Spleen (tissue), 11 donors: Measurements from ENCODE around the gene SLC38A3. TPM values are rescaled to one million over a fixed set of nuclear protein-coding genes. Genes with fewer than 3 reads are reported as not detected.

Experiments used
- DNase-seq: peaks from one replicate; pipeline ENCODE4 v3.0.0-alpha.2; 2020
- H3K27ac ChIP-seq, 8 donors: fragments of 200-600 bp; sonication (generic) in 7 of 8; 1 replicate in 4 of 8; 2 replicates in 4 of 8; pipeline versions ENCODE4 v1.5.0 to v1.8.0; 2016 to 2021; ENCODE audit warnings: inconsistent platforms in 4 of 8, mild to moderate bottlenecking in 4 of 8, moderate library complexity in 1 of 8
- H3K27me3 ChIP-seq, 7 donors: fragments of 200-600 bp; sonication (generic) in 6 of 7; replicated peaks in 1 of 7; 1 replicate in 4 of 7; 2 replicates in 3 of 7; pipeline versions ENCODE4 v1.5.0 to v1.8.0; 2016 to 2021; ENCODE audit warnings: inconsistent platforms in 3 of 7, mild to moderate bottlenecking in 1 of 7
- H3K36me3 ChIP-seq, 6 donors: fragments of 200-600 bp; sonication (generic) in 5 of 6; 1 replicate in 4 of 6; 2 replicates in 2 of 6; pipeline versions ENCODE4 v1.5.0 to v1.8.0; 2016 to 2021; ENCODE audit warnings: inconsistent platforms in 2 of 6
- H3K4me1 ChIP-seq, 6 donors: fragments of 200-600 bp; sonication (generic) in 5 of 6; 1 replicate in 3 of 6; 2 replicates in 3 of 6; pipeline versions ENCODE4 v1.5.0 to v1.8.0; 2016 to 2021; ENCODE audit warnings: inconsistent platforms in 3 of 6
- H3K4me3 ChIP-seq, 8 donors: fragments of 200-600 bp; sonication (generic) in 7 of 8; 1 replicate in 4 of 8; 2 replicates in 4 of 8; pipeline versions ENCODE4 v1.5.0 to v1.8.0; 2016 to 2021; ENCODE audit warnings: inconsistent platforms in 4 of 8, mild to moderate bottlenecking in 4 of 8, moderate library complexity in 2 of 8
- H3K9me3 ChIP-seq, 8 donors: fragments of 200-600 bp; sonication (generic) in 7 of 8; 1 replicate in 4 of 8; 2 replicates in 4 of 8; pipeline versions ENCODE4 v1.5.0 to v1.8.0; 2016 to 2021; ENCODE audit warnings: inconsistent platforms in 4 of 8
- POLR2A ChIP-seq, 3 donors: fragments of 450-650 bp; IDR thresholded peaks; one replicate each; pipeline ENCODE4 v1.5.1; 2017; ENCODE audit warnings: antibody characterized with exemption in 3 of 3, mild to moderate bottlenecking in 1 of 3
- POLR2AphosphoS5 ChIP-seq, 3 donors: sonication (generic); formaldehyde crosslinking; IDR thresholded peaks; one replicate each; pipeline ENCODE4 v1.5.1; 2017; ENCODE audit warnings: antibody characterized with exemption in 3 of 3
- WGBS, 5 donors: extraction: QIAGEN DNeasy Blood & Tissue Kit in 3 of 5; methylation state at CpG; one replicate each; pipeline versions ENCODE4 v1.1.5 to v1.1.7; 2013 to 2018; 5-methylcytosine and 5-hydroxymethylcytosine counted together
- intact Hi-C: fragments of 100-400 bp; cut with DNase I; formaldehyde crosslinking; loops from one replicate; pipeline ENCODE4 v1.15.0; 2023; ENCODE audit warnings: low total_unique reads
- polyA plus RNA-seq, 3 donors: library from polyadenylated mRNA; stranded (reverse); fragments of 200-250 nt; gene quantifications; one replicate each; pipeline ENCODE4 v1.2.1, GENCODE V29; 2013
- total RNA-seq, 7 donors: library from RNA; depleted of rRNA in 3 of 7; stranded (reverse); fragments of >200 nt in 3 of 7; fragmentation: NEBNext Ultra II Directional in 4 of 7; extraction: Animal tissue kit (Norgen Biotek cat#: 25700) in 4 of 7; gene quantifications; one replicate each; pipeline versions ENCODE4 v1.1.0 to v1.2.1, GENCODE V29; 2016 to 2021
- TF ChIP-seq, protein P1 (sequence below), 11 experiments: fragments of 200-600 bp in 7 of 11; fragments of 450-650 bp in 4 of 11; sonication (generic) in 4 of 11; IDR thresholded peaks in 8 of 11; conservative IDR thresholded peaks in 3 of 11; 1 replicate in 7 of 11; 2 replicates in 4 of 11; pipeline versions ENCODE4 v1.4.0 to v1.8.0; 2016 to 2021; ENCODE audit warnings: antibody characterized with exemption in 11 of 11, inconsistent platforms in 4 of 11, mild to moderate bottlenecking in 1 of 11
- donor health status: healthy with polysubstance abuse.
- donor health status: DM: no; HTN: no; CAD: no; lungs with moderate emphysema.
- donor health status: DM: no; HTN: no; CAD: no.
- donor health status: Bipolar disorder and iron deficiency.
- donor health status: healthy.
- donor health status: DM: no; HTN: no; CAD: no.
- donor health status: DM: yes; HTN: yes; CAD: no.

SLC38A3 gene
- total and polyA plus RNA-seq, 10 donors = 0.02 to 0.07 TPM; not detected in 8

DNA sequence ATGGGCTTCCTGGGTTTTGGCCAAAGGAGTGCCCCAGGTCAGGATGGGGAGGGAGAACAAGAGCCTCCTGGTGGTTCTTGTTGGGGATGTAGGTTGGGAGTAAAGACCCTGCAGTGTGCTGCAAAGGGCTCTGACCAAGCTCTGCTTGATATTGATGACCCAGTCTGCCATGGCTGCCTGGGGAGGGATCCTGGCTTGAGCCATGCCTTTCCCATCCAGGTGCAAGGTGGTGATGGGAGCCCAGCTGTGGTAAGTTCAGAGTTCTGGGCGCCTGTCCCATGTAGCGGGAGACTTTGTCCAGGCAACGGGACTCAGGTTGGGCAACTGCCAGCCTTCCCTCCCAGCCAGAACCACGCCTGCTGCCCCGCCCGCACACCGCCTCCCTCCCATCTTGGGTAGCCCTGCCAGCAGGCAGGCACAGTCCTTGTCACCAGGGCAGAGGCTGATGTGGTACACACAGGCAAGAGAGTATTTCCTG is 33.5 kb downstream of the SLC38A3 start:
- Histone ChIP-seq H3K27me3 (no peaks in the 10 kb centered on the region), H3K9me3 (no peaks in the 10 kb centered on the region), H3K36me3 (peaks cover 0 to 38% (median 11%) of the 10 kb centered on the region in 6 donors), H3K4me1 (peaks cover 58 to 77% (median 70%) of the 10 kb centered on the region in 6 donors), H3K27ac (peak overlapping the region; percentile 94 to 99 (median 96)), H3K4me3 (peak overlapping the region; percentile 87 to 98 (median 92))
- DNase-seq = peak; percentile 92
- TF ChIP-seq POLR2A (IDR thresholded peaks at IDR 0.05) (no peak), POLR2AphosphoS5 (IDR thresholded peaks at IDR 0.05) (peak; percentile 64 to 80 (median 68))
- TF ChIP-seq, protein P1, sequence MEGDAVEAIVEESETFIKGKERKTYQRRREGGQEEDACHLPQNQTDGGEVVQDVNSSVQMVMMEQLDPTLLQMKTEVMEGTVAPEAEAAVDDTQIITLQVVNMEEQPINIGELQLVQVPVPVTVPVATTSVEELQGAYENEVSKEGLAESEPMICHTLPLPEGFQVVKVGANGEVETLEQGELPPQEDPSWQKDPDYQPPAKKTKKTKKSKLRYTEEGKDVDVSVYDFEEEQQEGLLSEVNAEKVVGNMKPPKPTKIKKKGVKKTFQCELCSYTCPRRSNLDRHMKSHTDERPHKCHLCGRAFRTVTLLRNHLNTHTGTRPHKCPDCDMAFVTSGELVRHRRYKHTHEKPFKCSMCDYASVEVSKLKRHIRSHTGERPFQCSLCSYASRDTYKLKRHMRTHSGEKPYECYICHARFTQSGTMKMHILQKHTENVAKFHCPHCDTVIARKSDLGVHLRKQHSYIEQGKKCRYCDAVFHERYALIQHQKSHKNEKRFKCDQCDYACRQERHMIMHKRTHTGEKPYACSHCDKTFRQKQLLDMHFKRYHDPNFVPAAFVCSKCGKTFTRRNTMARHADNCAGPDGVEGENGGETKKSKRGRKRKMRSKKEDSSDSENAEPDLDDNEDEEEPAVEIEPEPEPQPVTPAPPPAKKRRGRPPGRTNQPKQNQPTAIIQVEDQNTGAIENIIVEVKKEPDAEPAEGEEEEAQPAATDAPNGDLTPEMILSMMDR (IDR thresholded peaks at IDR 0.05 in 8 of 11, conservative IDR thresholded peaks at IDR 0.05 in 3 of 11) = peak in 1 of 11 experiments; percentile 17
- 25 to 54% (median 28%) methylated on average over 7 of the region's 7 CpGs; no CpG with 5 or more reads in 1 of the 5 donors for WGBS, 5 donors
- intact Hi-C loops = loop anchor here (10.0 kb wide), 1 partner anchor 86 kb away; the partner anchor contains the start of genes HYAL2 and TUSC2

DNA sequence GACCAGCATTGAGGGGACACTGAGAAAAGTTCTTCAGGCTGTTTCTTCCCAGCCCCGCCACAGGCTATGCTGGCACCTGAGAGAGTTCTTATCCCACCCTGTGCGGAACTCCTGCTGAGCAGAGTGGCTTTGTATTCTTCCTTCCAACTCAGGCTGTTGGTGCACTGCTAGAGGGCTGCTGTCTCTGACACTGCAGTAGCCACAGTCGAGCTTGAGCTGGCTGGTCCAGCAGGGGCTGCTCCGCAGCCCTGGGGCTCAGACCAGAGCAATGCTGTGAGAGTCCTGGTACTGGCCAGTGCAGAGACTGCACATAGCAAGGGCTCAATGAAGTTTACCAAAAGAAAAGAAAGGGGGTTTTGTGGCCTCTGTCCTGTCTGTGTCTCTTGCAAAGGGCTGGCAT is 34.6 kb downstream of the SLC38A3 start:
- H3K4me1 ChIP-seq = peaks cover 69 to 79% (median 75%) of the 10 kb centered on the region in 6 donors
- no peak for DNase-seq
- TF ChIP-seq POLR2A (IDR thresholded peaks at IDR 0.05) = no peak
- no peak for TF ChIP-seq POLR2AphosphoS5 (IDR thresholded peaks at IDR 0.05)
- TF ChIP-seq, protein P1 (IDR thresholded peaks at IDR 0.05 in 8 of 11, conservative IDR thresholded peaks at IDR 0.05 in 3 of 11) = no peak
- intact Hi-C loops = loop anchor here (10.0 kb wide), 1 partner anchor 85 kb away; the partner anchor contains the start of genes HYAL2 and TUSC2
- no peaks in the 10 kb centered on the region for H3K27me3 ChIP-seq
- peak overlapping the region in 4 of 8 donors; percentile 1 to 98 (median 96) for H3K4me3 ChIP-seq
- H3K9me3 ChIP-seq = no peaks in the 10 kb centered on the region
- peak overlapping the region; percentile 48 to 99 (median 96) for H3K27ac ChIP-seq
- 48 to 82% (median 75%) methylated on average over 3 to 4 of the region's 4 CpGs for WGBS, 5 donors
- peaks cover 0 to 49% (median 17%) of the 10 kb centered on the region in 6 donors for H3K36me3 ChIP-seq

DNA sequence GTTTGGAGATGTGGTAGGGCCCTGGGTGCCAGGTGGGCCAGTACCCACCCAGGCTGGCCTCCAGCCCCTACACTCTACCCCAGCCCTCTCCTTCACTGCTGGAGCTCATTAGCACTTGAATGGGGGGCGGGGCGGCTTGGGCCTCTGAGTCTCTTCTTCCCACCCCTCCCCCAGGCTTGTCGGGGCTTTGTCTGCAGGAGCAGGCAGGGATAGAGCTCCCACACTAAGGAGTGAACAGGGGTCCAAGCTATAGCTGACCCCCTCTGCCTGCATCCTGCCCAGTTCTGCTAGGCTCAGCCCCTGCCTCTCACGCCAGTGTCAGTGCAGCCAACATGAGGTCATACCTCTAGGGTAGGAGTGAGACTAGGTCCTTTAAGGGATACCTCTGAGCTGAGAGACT is 36.1 kb downstream of the SLC38A3 start:
- intact Hi-C loops = no loop called here
- peaks cover 0 to 59% (median 17%) of the 10 kb centered on the region in 6 donors for H3K36me3 ChIP-seq
- no peak for DNase-seq
- no peaks in the 10 kb centered on the region for H3K27me3 ChIP-seq
- WGBS, 5 donors = 59 to 92% (median 73%) methylated on average over 2 to 4 of the region's 4 CpGs
- TF ChIP-seq POLR2A (IDR thresholded peaks at IDR 0.05) (no peak), POLR2AphosphoS5 (IDR thresholded peaks at IDR 0.05) (no peak)
- TF ChIP-seq, protein P1 (IDR thresholded peaks at IDR 0.05 in 8 of 11, conservative IDR thresholded peaks at IDR 0.05 in 3 of 11) = no peak
- H3K9me3 ChIP-seq = no peaks in the 10 kb centered on the region
- H3K27ac ChIP-seq = peak overlapping the region; percentile 88 to 99 (median 96)
- peak overlapping the region in 2 of 8 donors; percentile 8 to 60 for H3K4me3 ChIP-seq
- peaks cover 80 to 84% (median 81%) of the 10 kb centered on the region in 6 donors for H3K4me1 ChIP-seq

DNA sequence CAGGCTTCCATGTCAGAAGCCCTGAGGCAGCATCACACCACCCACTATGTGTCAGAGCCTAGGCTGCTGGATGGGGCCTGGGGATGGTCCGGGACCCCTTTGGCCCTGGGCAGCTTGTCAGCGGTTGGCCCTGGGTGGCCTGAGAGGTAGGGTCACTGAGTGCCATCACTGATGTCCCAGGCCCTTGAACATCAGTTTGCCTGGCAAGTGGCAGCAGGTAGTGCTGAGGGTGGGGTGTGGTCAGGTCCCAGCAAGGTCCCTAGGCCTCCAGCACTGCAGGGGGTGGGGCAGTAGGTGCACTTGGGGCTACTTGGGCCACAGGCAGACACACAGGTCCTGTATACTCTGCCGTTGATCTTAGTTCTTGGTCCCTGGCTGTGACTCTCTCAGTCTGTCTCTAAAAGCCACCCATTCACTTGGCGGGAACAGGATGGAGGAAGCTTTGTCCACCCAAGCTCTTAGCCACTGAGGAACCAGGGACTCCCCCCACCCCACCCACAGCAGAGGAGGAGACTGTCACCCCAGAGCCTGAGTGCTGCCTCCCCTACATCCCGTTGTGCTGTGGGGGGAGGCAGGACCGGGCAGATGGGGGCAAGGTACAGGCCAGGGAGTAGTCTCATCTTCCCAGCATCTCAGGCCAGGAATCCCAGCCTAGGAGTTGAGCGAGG is 36.8 kb downstream of the SLC38A3 start:
- no peaks in the 10 kb centered on the region for H3K9me3 ChIP-seq
- peak overlapping the region; percentile 88 to 99 (median 96) for H3K27ac ChIP-seq
- H3K36me3 ChIP-seq = peaks cover 0 to 62% (median 17%) of the 10 kb centered on the region in 6 donors
- WGBS, 5 donors = 32 to 55% (median 38%) methylated on average over 4 to 7 of the region's 7 CpGs
- H3K4me1 ChIP-seq = peaks cover 86 to 91% (median 88%) of the 10 kb centered on the region in 6 donors
- peak; percentile 77 for DNase-seq
- TF ChIP-seq POLR2AphosphoS5 (IDR thresholded peaks at IDR 0.05) (no peak), POLR2A (IDR thresholded peaks at IDR 0.05) (no peak)
- TF ChIP-seq, protein P1 (IDR thresholded peaks at IDR 0.05 in 8 of 11, conservative IDR thresholded peaks at IDR 0.05 in 3 of 11) = no peak
- intact Hi-C loops = no loop called here
- peak overlapping the region in 4 of 8 donors; percentile 8 to 60 (median 24) for H3K4me3 ChIP-seq
- H3K27me3 ChIP-seq = no peaks in the 10 kb centered on the region
